Activated T-cell treated with anti-CD3 and anti-CD28 coated beads for 4 hours (primary cell): ENCODE data around the gene ZNF215.
"Not testable (repeated sequence)": the region's sequence is repeated elsewhere in the genome, so short reads cannot be mapped to it uniquely, and the experiment has no call there.

Experiments
- DNase-seq: peaks from one replicate; pipeline ENCODE4 v3.0.0-alpha.2; 2020

Gene ZNF215

DNA sequence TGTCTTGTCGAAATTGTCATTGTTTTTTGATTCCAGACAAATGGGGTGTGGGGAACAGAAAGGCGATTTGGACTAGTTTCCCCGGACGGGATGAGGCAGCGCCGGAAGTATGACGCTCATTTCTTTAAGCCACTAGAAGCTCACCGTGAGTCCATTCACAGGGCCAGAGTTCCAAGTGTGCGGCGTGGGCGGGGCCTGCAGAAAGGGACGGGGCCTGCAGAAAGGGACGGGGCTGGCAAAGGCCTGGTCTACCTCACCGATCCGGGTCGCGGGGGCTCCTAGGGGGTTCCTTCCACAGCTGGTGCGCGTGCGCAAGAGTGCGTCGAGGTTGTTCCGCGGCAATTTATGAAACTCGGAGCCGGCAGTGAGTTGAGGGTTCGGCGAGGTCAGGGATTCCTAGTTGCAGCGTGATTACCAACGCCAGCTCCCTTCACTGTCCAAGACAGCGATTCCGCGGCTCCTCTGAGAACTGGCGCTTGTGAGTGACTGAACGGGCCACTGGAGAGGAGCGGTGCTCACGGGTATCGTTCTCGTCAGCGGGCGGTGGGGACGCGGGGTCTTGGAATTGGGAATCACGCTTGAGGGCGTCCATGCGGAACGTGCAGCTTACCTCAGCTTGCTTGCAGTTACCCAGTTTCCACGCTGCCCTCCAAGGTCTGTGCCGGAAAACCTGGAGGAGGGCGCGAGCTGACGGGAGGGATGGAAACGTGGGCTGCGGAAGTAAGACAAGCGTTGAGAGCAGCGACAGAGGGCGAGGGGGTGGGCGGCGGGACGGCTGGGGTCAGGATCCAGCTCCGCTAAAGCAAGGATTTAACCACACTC lies at the start of gene ZNF215:
Gene ZNF215, plus strand, starts transcription at position 219 of the 822 bp plus-strand sequence. CDS start 5,847 bp downstream, outside the sequence.
- no peak for DNase-seq

DNA sequence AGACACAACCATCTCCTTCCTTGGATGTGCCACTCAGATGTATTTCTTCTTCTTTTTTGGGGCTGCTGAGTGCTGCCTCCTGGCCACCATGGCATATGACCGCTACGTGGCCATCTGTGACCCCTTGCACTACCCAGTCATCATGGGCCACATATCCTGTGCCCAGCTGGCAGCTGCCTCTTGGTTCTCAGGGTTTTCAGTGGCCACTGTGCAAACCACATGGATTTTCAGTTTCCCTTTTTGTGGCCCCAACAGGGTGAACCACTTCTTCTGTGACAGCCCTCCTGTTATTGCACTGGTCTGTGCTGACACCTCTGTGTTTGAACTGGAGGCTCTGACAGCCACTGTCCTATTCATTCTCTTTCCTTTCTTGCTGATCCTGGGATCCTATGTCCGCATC lies 49.3 kb upstream of the ZNF215 start:
- no peak for DNase-seq

DNA sequence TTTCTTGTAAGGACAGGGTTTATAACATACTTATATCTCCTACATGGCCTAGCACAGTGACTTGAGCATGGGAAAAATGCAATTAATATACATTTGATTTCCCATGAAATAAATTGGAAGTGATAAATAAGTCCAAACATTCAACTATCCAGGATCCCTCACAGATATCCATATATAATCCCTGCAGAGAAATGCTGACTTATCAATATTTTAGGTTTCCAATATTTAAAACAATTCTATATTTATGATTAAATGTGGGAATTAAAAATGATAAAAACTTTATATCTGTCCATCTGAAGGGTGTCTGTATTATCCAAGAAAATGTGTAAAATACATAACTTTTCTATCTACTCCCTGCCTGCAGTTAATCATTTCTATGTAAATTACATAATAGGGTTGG lies 43.5 kb upstream of the ZNF215 start:
- DNase-seq, result no peak

DNA sequence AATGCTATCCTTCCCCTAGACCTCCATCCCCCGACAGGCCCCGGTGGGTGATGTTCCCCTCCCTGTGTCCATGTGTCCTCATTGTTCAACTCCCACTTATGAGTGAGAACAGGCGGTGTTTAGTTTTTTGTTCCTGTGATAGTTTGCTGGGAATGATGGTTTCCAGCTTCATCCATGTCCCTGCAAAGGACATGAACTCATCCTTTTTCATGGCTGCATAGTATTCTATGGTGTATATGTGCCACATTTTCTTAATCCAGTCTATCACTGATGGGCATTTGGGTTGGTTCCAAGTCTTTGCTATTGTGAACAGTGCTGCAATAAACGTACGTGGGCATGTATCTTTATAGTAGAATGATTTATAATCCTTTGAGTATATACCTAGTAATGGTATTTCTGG lies 38.5 kb upstream of the ZNF215 start:
- not testable (repeated sequence) for DNase-seq

DNA sequence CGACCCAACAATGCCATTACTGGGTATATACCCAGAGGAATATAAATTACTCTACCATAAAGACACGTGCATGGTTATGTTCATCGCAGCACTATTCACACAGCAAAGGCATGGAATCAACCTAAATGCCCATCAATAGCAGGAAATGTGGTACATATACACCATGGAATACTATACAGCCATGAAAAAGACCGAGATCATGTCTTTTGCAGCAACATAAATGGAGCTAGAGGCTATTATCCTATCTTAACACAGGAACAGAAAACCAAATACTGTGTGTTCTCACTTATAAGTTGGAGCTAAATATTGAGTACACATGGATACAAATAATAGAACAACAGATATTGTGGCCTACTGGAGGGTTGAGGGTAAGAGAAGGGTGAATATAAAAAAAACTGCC lies 37.4 kb upstream of the ZNF215 start:
- no peak for DNase-seq

DNA sequence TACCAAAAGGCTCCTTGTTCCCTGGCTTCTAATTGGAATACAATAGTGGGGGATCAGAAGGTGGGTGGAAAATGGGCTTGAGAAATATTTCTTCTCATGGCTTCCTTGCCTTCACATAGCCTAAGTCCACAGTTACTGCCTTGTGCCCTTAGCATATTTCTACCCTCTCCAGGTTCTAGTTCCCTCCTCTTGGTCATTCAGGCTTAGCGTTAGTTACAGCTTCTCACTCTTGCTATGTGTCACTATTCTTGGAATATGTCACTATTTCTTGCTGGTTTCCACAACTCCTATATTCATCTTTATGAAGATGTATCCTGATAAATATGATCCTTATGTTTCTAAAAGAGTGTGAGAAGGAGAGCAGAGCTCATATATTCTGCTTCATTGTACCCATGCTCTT lies 36.4 kb upstream of the ZNF215 start:
- no peak for DNase-seq

DNA sequence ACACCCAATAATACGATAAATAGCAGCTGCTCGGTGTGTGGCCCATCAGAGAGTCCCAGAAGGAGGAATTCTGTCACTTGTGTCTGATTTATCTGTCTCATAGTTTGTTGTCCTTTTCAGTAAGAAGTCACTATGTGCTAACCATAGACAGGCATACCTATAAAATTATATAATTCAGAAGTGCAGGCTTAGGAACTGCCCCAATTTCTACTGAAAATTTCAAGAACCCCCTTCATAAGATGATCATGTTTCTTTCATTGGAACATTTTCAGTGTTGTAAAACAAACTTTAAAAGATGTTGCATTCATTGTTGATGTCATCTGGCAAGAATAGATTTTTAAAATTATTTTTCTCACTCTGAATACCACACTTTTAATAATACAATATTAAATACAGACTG lies 33.8 kb upstream of the ZNF215 start, which contains the start of gene OR2D2:
Gene OR2D2, minus strand, starts transcription at position 101 of the 400 bp plus-strand sequence. Its CDS starts 0 bp downstream, at position 101.
- DNase-seq, result no peak

DNA sequence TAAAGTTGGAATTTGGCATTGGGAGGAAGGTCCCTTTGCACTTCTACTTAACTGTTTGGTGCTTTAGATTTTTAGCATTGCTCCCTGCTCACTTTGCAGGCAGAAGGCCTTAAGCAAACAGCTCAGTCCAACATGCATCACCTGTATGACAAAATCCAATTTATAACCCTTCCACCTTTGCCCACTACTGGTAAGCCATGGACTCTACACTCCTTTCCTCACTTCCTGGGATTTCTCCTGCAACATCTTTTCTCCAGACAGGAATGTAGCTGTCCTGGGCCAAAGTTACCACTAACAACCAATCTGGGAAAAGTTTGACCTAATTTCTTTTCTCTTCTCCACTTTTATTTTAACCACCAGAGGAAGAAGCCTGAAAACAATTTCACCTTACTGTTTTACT lies 32.1 kb upstream of the ZNF215 start:
- DNase-seq, result no peak

DNA sequence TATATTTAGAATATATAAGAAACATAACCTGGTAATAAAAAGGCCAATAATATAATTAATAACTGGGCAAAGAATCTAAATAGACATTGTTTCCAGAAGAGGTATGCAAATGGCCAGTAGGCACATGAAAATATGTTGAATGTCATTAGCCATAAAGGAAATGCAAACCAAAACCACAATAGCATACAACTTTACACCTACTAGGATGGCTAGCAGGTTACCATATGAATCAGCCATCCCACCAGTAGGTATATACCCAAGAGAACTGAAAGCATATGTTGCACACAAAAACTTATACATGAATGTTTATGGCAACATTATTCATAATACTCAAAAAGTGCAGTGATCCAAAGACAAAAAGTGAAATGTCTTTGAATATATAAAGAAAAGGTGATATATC lies 31.2 kb upstream of the ZNF215 start:
- DNase-seq, result no peak

DNA sequence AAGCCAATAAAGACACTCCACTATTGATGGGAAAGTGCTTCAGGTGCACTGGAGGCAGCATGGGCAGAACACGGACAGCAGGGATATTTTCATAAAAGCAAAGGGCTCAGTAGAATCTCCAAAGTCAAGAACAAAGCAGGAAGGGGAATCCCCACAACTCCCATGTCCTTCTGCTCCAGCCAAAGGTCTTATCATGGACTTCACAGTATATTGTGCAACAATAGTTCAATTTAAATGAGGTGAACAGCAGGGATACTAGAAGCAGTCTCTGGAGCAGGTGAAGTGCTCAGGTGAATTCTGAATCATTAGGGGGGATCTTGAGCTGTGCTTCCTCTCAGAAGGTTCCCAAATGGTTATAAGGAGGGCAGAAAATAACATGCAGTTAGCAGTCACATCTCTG lies 27.3 kb upstream of the ZNF215 start:
- DNase-seq, result no peak

DNA sequence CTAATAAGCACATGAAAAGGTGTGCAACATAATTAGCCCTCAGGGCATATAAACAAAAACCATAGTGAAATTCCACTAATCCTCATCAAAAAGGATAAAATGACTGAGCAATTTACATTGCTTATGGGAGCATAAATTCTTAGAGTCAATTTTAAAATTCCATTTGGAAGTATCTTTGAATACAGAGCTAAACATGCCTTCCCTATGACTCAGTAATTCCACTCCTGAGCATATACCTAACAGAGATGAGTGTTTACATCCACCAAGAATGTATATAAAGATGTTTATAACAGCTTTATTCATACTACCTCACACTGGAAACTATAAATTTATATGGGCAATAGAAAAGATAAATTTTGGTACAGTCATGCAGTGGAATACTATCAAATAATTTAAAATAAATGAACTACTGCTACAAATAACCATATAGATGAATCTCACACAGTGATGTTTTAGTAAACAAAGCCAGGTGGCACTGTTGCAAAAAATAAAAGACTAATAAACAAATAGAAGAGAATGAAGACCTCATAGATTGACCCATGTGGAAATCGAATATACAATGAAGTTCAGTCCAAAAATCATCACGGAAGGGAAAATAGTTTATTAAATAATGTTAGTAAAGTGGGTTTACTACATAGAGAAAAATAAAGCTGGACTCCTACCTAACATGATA lies 25.8 kb upstream of the ZNF215 start:
- no peak for DNase-seq

DNA sequence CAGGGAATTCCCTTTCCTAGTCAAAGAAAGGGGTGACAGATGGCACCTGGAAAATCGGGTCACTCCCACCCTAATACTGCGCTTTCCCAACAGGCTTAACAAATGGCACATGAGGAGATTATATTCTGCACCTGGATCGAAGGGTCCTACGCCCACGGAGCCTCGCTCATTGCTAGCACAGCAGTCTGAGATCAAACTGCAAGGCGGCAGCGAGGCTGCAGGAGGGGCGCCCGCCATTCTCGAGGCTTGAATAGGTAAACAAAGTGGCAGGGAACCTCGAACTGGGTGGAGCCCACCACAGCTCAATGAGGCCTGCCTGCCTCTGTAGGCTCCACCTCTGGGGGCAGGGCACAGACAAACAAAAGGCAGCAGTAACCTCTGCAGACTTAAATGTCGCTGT lies 21.4 kb upstream of the ZNF215 start:
- not testable (repeated sequence) for DNase-seq

DNA sequence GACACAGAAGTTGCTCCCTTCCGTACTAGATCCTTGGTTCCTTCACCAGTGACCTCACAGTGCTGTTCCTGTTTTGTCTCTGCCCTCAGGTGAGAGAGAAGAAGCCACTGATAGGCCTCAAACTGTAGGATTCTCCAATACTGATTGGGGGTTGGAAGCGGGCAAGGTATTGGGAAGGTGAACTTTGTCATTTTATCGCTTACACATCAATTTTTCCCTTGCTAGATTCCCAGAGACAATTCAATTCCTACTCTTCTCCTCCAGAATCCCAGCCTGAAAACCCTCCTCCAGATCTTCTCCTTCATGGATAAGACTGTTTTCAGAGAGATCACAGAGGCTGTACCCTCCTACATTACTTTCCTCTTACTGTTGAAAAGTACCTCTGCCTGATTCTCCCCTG lies 14.8 kb upstream of the ZNF215 start:
- DNase-seq, result no peak

DNA sequence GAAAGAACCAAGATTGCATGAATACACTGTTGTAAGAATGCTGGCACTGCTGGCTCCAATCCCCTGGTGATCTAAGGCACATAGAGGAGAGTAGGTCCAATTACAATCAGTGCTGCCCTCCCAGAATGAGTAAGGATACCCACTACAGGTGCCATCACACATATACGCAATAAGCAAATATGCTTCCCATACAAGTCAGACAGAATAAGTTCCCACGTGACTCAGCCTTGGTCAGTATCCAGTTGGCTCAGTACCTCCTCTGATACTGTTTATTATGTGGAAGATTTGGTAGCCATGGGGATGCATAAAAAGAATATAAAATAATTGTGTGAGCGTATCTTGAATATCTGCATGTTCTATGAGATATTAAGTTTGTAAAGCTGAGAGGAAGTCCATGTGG lies 14.3 kb upstream of the ZNF215 start:
- no peak for DNase-seq

DNA sequence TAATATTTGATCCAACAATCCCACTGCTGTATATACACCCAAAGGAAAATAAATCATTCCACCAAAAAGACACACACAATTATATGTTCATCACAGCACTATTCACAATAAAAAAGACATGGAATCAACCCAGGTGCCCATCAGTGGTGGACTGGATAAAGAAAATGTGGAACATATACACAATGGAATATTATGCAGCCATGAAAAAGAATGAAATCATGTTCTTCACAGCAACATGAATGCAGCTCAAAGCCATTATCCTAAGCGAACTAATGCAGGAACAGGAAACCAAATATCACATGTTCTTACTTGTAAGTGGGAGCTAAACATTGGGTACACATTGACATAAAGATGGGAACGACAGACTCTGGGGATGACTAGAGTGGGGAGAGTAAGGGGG lies 6.5 kb upstream of the ZNF215 start:
- no peak for DNase-seq

DNA sequence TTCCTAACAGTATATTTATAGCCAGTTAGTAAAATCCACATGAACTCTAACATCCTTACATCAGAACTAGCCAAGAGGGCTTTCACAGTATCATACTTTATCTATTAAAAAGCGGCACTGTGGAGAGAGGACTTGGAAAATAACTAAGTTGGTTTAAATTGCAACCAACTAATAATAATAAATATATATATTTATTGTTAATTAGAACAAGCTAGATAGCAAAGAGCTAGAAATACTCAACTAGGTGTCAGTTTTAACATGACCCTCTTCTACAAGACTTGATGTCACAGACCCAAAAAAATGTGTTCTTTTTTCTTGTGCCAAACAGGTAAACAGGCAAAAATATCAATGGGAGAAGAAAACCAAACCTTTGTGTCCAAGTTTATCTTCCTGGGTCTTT lies 5.5 kb upstream of the ZNF215 start, which contains the start of gene OR2D3:
Gene OR2D3, plus strand, starts transcription at position 301 of the 400 bp plus-strand sequence. Its CDS starts 0 bp downstream, at position 301.
- DNase-seq, result no peak

DNA sequence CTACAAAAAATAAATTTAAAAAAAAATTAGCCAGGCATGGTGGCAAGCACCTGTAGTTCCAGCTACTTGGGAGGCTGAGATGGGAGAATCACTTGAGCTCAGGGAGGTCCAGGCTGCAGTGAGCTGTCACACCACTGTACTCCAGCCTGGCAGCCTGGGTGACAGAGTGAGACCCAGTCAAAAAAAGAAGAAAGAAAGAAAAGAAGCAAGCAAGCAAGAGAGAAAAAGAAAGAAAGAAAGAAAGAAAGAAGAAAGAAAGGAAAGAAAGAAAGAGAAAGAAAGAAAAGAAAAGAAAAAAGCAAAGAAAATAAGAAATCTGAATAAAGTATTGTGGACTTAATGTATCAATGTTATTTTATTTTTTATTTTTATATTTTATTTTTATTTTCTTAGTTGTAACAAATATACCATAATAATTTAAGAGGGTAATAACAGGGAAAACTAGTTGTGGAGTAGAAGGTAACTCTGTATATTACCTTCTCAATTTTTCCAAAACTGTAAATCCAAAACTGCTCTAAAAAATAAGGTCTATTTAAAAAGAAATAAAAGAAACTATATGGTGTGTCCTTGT lies 1.1 kb upstream of the ZNF215 start:
- no peak for DNase-seq

DNA sequence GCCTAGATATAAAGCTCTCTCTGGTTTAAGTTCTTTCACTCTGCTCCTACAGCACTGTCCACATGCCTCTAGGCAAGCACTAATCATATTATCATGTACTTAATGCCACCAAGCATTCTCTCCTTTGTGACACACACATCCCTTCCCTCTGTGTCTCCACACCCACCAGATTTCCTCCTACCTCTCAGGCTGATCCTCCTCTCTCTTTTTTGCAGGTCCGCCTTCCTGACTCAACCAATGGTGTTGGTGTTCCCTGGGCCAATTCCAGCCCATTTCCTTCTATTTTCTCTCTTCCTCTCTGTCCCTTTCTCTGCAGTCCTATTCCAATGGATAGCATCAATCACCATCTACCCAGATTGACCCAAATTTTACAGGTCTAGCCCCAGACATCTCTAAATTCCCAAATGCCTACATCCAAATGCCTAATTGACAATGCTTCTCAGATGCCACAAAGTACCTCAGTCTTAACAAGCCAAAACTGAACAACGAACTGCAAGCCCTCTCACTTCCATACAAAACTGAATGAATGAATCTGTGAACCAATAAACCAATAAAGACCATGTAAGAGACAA lies 504 bp upstream of the ZNF215 start:
- no peak for DNase-seq

DNA sequence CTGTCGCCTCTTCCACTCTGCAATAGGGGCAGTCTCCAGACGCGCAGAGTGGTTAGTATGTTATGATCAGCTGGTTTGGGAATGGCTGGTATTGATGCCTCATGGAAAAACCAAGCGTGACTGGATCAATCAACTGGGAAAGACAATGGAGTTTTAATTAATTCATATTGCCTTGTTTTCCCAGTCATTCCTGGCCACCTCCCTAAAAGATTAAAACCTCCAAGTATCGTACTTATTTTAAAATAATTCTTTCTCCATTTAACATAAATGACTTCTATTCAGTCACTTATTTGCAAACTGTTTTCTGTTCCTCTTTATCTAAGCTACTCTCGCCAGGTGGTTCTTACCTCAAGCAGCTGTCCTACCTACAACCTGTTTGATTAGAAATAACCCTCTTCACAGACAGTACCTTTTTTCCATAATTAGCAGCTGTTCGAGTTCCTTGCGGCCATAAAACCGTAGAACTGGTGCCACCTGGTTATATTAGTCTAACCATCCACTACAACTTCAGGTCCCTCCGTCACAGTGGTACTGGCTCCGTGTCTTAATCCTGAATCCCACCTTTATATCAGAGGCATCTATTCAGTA lies 898 bp downstream of the ZNF215 start:
- no peak for DNase-seq

DNA sequence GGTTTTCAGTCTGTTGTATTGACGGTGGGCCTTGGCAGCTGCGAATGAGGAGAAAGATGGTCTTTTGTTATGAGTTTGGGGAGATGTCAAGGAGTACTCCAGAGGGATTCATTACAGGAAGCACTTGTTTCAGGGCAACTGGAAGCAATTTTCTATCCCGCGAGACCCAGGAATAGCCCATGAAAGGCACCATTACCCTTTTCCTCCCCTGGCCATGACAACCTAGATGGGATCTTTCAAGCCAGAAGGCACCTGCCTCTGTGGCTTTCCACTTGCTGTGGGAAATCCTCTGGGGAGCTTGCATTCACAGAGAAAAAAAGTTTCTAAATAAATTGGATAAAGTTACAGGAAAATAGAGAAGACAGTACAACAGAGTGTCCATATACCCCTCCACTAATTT lies 2.7 kb downstream of the ZNF215 start:
- DNase-seq, result no peak

DNA sequence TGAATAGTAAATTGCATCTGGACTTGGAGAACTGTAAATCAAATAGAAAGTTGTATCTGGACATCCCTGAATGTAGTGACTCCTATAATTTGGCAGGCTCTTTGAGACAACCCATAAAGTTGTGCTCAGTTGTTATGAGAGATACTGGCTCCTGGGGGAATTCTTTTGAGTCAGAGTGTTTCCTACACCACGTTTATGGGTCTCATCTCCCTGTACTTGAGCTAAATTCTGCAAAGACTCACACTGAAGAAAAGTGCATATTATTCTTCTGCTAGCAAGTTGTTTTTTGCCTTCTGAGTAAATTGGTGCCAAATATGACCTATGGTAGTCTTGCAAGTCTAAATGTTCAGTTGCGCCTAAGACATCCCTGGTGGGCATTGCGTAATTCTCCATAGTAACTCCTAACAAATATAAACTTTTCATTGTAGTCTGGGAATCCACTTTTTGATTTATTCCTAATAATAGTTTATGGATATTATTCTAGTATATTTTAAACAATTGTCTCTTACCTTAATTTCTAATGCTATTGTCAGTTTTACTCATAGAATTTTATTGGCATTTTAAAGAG lies 5.0 kb downstream of the ZNF215 start:
- no peak for DNase-seq

DNA sequence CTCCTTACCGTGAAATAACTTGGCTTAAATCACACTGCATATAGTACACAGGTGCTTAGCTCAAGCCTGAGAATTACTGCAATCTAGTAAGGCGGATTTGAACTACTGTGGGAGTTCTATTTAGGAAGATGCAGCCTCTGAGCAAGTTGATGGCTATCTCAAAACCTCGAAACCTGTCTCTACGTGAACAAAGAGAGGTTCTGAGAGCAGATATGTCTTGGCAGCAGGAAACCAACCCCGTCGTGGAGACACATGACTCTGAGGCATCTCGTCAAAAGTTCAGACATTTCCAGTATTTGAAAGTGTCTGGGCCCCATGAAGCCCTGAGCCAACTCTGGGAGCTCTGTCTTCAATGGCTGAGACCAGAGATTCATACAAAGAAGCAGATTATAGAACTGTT lies 5.9 kb downstream of the ZNF215 start:
- DNase-seq, result no peak

DNA sequence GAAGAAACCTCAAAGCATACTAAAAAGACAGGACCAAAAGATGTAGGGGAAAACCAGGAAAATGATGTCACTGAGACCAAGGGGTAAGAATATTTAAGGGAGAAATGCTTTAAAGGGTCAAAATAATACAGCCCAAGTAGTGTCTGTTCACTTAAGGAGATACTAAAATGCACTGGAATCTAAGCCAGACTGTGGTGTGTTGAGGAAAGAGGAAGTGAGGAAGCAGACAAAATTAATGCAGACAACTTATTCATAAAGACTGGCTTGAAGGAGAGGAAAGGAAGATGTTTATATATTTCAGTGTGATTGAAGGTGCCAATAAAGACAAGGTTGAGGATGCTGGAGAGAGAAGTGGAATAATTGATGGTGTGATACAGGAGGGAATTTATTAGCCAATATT lies 15.7 kb downstream of the ZNF215 start:
- DNase-seq, result no peak
